ENCODE measurements around the gene GABRR2.
"Not testable (repeated sequence)": the region's sequence is repeated elsewhere in the genome, so short reads cannot be mapped to it uniquely, and the experiment has no call there.

The GABRR2 gene

DNA sequence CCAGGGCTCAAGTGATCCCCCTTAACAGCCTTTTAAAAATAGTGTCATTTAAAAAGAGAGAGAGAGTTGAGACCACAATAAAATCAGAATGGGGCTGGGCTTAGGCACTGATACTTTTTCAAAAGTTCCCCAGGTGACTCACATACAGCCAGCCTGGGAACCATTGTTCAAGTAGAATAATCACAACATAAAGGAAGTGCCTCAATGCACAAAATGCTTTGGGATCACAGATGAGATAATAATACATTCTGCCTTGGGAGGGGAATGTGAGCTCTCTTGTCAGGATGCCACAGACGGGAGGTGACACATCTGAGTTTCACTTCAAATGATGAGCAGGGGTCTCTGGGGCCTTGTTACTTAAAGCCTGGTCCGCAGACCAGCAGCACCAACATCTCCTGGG lies 63.9 kb downstream of the GABRR2 start:
- no peak overlapping the region for H3K9ac ChIP-seq (ENCODE audit: low read depth, low read length)
- H3K36me3 ChIP-seq (ENCODE audit: insufficient read depth, low read length) = no peaks in the 10 kb centered on the region
- no peaks in the 10 kb centered on the region for H3K4me1 ChIP-seq (ENCODE audit: insufficient read depth, low read length)
- no peaks in the 10 kb centered on the region for H3K9me3 ChIP-seq (ENCODE audit: control insufficient read depth, insufficient read depth, low read length)

DNA sequence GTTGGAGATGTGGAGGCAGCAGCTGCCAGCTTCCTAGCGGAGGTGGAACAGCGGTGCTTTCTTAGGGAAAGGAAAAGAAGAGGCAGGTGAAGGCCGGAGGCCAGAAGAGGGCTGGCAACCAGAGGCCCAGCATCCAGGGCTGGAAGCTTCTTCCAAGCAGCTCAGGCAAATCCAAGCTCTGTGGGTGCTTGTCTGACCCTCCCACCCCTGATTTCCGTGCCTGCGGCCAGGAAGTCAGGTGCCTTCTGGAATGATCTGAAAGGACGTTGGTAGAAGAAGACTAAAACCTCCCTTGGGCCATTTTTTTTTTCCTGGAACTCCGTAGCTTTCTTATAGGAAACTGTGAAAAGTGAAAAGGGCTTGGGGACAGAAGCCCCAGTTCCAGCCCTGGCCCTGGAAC lies 64.9 kb downstream of the GABRR2 start:
- Histone ChIP-seq H3K9ac (ENCODE audit: low read depth, low read length) (no peak overlapping the region), H3K36me3 (ENCODE audit: insufficient read depth, low read length) (no peaks in the 10 kb centered on the region), H3K9me3 (ENCODE audit: control insufficient read depth, insufficient read depth, low read length) (no peaks in the 10 kb centered on the region), H3K4me1 (ENCODE audit: insufficient read depth, low read length) (no peaks in the 10 kb centered on the region)

DNA sequence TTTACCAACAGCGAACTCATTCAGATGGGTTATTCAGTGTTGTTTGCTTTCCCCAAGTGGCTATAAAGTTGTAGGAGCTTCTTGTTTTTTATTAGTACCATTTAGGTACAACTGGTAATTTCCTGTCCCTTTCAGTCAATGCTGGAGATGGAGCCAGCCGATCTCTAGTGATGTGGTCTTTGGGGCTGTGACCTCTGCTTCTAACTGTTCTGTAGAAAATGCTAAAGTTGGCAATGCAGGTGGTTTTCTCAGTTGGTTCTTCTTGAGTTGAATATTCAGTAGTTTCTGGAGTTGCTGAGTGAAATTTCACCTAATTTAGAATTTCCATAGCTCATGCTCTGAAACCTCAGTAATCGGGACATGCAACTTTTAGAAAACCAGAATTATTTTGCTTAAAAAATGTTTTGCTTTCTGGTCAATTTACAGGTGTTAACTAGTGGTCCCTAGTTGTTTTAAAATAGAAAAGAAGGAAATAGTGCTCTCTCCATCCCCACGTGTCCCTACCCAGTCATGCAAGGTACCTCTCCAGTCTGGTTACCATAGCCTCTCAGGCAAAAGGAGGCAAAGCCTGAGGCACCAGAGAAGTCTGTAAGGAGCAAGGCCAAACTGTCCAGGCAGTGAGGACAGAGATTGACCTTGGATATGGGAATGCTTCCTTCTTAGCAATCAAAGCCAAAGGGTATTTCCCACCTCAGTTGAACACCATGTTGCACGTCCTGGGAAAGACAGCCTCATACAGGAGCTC lies 70.7 kb downstream of the GABRR2 start:
- no peak overlapping the region for H3K9ac ChIP-seq (ENCODE audit: low read depth, low read length)
- H3K36me3 ChIP-seq (ENCODE audit: insufficient read depth, low read length) = no peaks in the 10 kb centered on the region
- H3K4me1 ChIP-seq (ENCODE audit: insufficient read depth, low read length) = peaks cover 14% of the 10 kb centered on the region
- H3K9me3 ChIP-seq (ENCODE audit: control insufficient read depth, insufficient read depth, low read length) = no peaks in the 10 kb centered on the region

DNA sequence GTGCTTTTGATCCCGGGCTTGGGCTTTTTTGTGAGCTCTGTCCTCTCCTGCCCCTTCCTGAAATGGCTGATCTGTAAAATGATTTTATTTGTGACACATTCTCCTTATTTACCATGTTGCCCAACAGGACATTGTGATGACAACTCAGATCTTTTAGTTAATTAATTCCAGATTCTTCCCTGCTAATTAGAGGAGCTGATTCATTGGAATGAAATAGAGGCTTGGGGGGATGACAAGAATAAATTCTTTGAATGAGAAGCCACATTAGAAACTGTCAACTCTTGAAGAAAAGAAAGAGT lies 71.8 kb downstream of the GABRR2 start:
- no peaks in the 10 kb centered on the region for H3K36me3 ChIP-seq (ENCODE audit: insufficient read depth, low read length)
- no peak overlapping the region for H3K9ac ChIP-seq (ENCODE audit: low read depth, low read length)
- no peaks in the 10 kb centered on the region for H3K9me3 ChIP-seq (ENCODE audit: control insufficient read depth, insufficient read depth, low read length)
- H3K4me1 ChIP-seq (ENCODE audit: insufficient read depth, low read length) = peaks cover 14% of the 10 kb centered on the region

DNA sequence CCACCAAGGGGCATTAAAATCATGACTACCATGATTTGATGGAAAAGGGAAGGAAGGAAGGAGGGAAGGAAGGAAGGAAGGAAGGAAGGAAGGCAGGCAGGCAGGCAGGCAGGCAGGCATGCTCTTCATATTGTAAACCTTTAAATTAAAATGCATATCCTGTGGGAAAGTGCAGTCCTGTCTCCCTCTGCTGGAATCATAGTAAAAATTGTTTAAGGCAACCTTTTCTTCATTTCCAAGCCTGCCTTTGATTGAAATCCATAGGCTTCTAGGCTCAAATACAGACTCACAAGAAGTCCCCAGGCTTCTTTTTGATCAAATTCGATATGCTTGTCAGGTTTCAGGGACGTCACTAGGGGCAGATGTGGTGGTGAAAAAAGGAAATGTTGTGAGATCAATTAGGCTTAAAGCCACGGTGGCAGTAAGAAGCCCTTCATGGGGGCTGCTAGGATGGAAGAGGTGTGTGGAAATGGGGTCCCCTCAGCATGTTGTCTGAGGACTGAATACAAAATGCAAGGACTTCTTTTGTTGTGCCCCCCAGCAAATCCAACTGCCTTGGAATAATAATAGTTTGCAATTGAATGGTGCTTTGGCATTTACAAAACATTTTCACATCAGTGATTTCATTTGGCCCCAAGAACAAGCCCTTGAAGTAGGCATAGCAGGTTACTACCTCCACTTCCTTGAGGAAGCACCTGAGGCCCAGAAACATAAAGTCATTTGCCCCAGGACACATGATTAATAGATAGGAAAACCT lies 72.3 kb downstream of the GABRR2 start:
- Histone ChIP-seq H3K4me1 (ENCODE audit: insufficient read depth, low read length) (peaks cover 14% of the 10 kb centered on the region), H3K36me3 (ENCODE audit: insufficient read depth, low read length) (no peaks in the 10 kb centered on the region), H3K9me3 (ENCODE audit: control insufficient read depth, insufficient read depth, low read length) (no peaks in the 10 kb centered on the region), H3K9ac (ENCODE audit: low read depth, low read length) (no peak overlapping the region)

DNA sequence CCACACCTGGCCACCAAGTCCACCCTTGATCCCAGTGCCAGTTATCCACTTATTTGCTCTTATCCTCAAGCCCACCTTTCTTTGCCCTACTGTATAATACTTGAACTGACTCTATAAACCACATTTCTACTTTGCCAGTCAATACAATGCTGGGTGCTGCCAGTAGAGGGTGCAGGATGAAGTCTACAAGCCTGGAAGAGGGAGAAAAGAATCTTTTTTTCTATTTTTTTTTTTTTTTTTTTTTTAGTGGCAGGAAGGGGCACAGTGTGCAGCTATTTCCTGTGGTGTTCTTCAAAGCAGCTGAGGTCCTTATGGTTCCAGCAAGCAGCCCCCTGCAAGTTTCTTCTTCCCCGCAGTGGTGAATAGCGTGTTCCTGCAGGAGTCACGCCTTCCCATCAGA lies 75.8 kb downstream of the GABRR2 start:
- H3K9me3 ChIP-seq (ENCODE audit: control insufficient read depth, insufficient read depth, low read length) = no peaks in the 10 kb centered on the region
- H3K4me1 ChIP-seq (ENCODE audit: insufficient read depth, low read length) = peaks cover 18% of the 10 kb centered on the region
- H3K9ac ChIP-seq (ENCODE audit: low read depth, low read length) = no peak overlapping the region
- no peaks in the 10 kb centered on the region for H3K36me3 ChIP-seq (ENCODE audit: insufficient read depth, low read length)

DNA sequence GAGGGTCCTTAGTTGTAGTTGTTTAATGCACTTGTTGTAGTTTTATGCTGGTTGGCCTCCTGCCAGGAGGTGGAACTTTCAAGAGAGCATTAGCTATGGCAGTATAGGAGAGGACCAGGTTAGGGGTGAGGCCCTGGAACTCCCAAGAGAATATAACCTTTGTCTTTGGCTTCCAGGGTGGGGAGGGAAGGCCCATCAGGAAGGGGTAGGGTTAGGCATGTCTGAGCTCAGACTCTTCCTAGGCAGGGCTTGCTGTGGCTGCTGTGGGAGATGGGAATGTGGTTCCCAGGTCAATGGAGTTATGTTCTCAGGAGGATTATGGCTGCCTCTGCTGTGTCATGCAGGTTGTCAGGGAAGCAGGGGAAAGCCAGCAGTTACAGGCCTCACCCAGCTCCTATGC lies 77.9 kb downstream of the GABRR2 start:
- H3K36me3 ChIP-seq (ENCODE audit: insufficient read depth, low read length) = no peaks in the 10 kb centered on the region

DNA sequence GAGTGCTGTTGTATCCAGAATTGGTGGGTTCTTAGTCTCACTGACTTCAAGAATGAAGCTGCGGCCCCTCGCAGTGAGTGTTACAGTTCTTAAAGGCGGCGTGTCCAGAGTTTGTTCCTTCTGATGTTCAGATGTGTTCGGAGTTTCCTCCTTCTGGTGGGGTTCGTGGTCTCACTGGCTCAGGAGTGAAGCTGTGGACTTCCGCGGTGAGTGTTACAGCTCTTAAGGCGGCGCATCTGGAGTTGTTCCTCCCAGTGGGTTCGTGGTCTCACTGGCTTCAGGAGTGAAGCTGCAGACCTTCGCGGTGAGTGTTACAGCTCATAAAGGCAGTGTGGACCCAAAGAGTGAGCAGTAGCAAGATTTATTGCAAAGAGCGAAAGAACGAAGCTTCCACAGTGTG lies 81.5 kb downstream of the GABRR2 start:
- H3K9ac ChIP-seq (ENCODE audit: low read depth, low read length); H3K9me3 ChIP-seq (ENCODE audit: control insufficient read depth, insufficient read depth, low read length); H3K4me1 ChIP-seq (ENCODE audit: insufficient read depth, low read length); H3K36me3 ChIP-seq (ENCODE audit: insufficient read depth, low read length): not testable (repeated sequence)

More for the DNA sequence above, 77.9 kb downstream of the GABRR2 start:
- peaks cover 5% of the 10 kb centered on the region; the same call in 1 of the 2 replicates for H3K4me1 ChIP-seq (ENCODE audit: insufficient read depth, low read length)
- no peaks in the 10 kb centered on the region for H3K9me3 ChIP-seq (ENCODE audit: control insufficient read depth, insufficient read depth, low read length)
- H3K9ac ChIP-seq (ENCODE audit: low read depth, low read length) = no peak overlapping the region

DNA sequence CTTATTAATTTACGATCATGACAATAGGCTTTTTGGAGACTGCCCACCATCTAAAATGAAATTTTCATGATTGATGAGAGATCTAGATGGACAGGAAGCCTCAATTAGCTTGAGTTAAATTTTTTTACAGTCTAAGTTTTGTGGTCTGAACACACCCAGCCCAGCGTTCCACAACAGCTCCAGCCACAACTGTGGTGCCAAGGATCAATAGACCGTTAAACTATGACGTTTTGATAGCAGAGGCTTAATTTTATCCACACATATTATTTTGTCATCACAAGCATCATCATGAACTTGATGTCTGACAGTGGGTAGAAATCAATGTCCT lies 92.4 kb downstream of the GABRR2 start:
- Histone ChIP-seq H3K9ac (ENCODE audit: low read depth, low read length) (no peak overlapping the region), H3K9me3 (ENCODE audit: control insufficient read depth, insufficient read depth, low read length) (no peaks in the 10 kb centered on the region; the same call in 1 of the 2 replicates), H3K4me1 (ENCODE audit: insufficient read depth, low read length) (peaks cover 3% of the 10 kb centered on the region; the same call in 1 of the 2 replicates), H3K36me3 (ENCODE audit: insufficient read depth, low read length) (no peaks in the 10 kb centered on the region)

DNA sequence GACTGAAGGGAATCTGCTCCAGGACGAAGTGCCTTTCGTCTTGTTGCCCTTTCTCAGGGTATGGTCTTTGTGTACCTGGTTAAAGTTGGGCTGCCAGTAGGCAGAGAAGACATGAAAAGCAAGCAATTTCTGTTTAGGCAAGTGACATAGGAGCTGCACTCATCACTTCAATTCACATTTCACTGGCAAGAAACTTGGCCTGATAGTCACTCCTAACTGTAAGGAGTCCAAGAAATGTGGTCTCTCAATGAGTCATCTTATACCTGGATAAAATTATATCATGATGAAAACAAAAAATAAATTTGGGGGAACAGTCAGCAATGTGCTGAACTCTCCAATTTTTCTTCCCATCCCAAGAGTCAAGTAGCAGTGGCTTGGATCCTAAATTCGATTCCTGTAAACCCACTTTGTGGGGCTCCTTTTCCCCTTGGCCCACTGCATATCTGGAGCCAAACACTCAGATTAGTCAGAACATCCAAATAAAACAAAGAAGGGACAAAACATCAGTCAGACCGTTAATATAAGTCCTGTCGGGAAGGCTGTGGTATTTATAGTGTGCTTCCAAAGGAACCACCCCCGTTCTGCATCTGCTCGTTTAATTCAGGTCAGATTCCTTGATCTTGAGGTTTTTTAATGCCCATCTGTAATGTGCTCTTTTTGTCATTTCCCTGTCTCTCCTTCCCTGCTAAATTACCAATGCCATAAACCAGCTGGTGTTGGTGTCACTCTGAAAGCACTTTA lies 93.0 kb downstream of the GABRR2 start:
- Histone ChIP-seq H3K9me3 (ENCODE audit: control insufficient read depth, insufficient read depth, low read length) (no peaks in the 10 kb centered on the region; the same call in 1 of the 2 replicates), H3K9ac (ENCODE audit: low read depth, low read length) (no peak overlapping the region), H3K4me1 (ENCODE audit: insufficient read depth, low read length) (peaks cover 7% of the 10 kb centered on the region), H3K36me3 (ENCODE audit: insufficient read depth, low read length) (no peaks in the 10 kb centered on the region)

DNA sequence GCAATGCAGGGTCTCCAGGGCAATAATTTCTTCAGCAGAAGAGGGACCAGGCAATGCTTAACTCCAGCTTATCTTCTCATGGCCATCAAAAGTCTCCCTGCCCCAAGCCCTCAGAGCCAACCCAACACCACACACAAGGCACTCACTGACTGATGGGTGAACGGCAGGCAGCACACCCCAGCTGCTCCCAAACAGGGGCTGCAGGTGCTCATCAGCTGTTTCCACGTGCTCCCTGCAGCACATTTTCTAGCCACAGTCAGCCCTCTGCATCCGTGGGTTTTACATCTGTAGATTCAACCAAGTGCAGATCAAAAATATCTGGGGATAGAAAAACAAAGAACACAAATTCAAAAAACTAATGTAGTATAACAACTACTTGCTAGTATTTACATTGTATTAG lies 94.0 kb downstream of the GABRR2 start:
- Histone ChIP-seq H3K4me1 (ENCODE audit: insufficient read depth, low read length) (peaks cover 7% of the 10 kb centered on the region), H3K9ac (ENCODE audit: low read depth, low read length) (no peak overlapping the region), H3K9me3 (ENCODE audit: control insufficient read depth, insufficient read depth, low read length) (no peaks in the 10 kb centered on the region; the same call in 1 of the 2 replicates), H3K36me3 (ENCODE audit: insufficient read depth, low read length) (no peaks in the 10 kb centered on the region)

DNA sequence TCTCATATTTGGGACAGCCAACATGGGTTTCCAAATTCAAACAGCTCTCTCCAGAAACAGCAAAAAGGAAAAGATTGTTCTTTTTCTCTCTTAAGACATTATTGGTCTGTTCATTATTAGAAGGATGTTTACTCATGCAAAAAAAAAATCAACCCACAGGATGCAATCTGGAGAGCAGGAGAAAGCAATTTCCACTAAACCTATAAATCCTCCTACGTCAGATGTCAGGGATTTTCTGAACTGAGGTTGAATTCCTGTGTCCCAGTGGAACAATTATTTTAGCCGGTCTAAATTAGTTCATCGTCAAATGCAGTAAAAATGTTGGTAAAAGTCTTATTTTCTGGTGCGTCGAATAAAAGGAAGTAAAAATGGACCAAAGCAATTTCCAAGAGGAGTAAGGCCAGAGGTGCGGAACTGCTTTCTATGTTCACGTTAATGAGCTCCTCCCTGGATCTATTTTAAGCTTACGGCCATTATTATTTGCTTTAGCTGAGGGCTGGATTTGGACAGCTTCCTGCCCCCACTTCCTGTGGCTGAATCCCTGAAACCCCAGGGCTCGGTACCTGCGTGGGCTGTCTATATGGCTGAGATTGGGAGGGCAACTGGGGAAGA lies 97.7 kb downstream of the GABRR2 start, which contains the start of gene GABRR1:
Gene GABRR1 (minus strand): TSS at position 60 of the 612 bp plus-strand sequence. CDS start 36 bp downstream, at position 24.
- peaks cover 14% of the 10 kb centered on the region for H3K4me1 ChIP-seq (ENCODE audit: insufficient read depth, low read length)
- no peaks in the 10 kb centered on the region; the same call in 1 of the 2 replicates for H3K9me3 ChIP-seq (ENCODE audit: control insufficient read depth, insufficient read depth, low read length)
- no peaks in the 10 kb centered on the region for H3K36me3 ChIP-seq (ENCODE audit: insufficient read depth, low read length)
- no peak within 1 kb of the TSS for H3K9ac ChIP-seq (ENCODE audit: low read depth, low read length)

DNA sequence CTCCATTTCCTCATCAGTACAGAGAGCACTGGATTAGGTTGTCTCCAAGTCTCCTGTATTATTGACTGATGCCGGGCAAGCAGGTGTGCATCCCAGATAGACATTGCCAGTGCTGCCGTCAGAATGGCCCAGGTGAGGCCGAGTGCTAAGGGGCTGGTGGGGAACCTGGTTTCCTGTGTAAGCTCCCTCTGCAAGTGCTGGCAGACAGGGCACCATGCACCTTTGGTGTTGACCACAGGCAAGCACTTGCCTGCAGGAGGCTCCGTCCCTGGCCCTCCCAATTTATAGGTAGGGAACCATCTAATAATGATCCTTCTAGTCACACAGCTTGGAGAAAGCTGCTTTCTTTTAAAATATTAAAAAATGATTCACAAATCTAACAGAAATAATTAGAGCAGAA lies 98.7 kb downstream of the GABRR2 start:
- H3K9me3 ChIP-seq (ENCODE audit: control insufficient read depth, insufficient read depth, low read length) = no peaks in the 10 kb centered on the region
- no peak overlapping the region for H3K9ac ChIP-seq (ENCODE audit: low read depth, low read length)
- H3K4me1 ChIP-seq (ENCODE audit: insufficient read depth, low read length) = peaks cover 18% of the 10 kb centered on the region
- H3K36me3 ChIP-seq (ENCODE audit: insufficient read depth, low read length) = no peaks in the 10 kb centered on the region

DNA sequence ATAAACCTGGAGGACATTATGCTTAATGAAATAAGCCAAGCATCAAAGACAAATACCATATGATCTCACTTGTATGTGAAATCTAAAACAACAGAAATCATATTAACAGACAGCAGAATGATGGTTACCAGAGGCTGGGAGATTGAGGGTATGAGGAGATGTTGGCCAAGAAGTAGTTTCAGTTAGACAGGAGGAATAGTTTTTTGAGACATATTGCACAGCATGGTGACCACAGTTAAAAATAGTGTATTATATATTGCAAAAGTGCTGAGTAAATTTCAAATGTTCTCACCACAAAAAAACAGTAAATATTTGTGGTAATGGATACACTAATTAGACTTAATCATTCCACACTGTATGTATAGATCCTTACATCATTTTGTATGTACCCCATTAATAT lies 99.7 kb downstream of the GABRR2 start:
- no peak overlapping the region for H3K9ac ChIP-seq (ENCODE audit: low read depth, low read length)
- no peaks in the 10 kb centered on the region for H3K36me3 ChIP-seq (ENCODE audit: insufficient read depth, low read length)
- H3K9me3 ChIP-seq (ENCODE audit: control insufficient read depth, insufficient read depth, low read length) = no peaks in the 10 kb centered on the region
- peaks cover 18% of the 10 kb centered on the region for H3K4me1 ChIP-seq (ENCODE audit: insufficient read depth, low read length)

Measured in ES-I3 (cell line).